ENCODE results near the gene STMN3.
"Not testable (repeated sequence)": the region's sequence is repeated elsewhere in the genome, so short reads cannot be mapped to it uniquely, and the experiment has no call there.

The STMN3 gene

DNA sequence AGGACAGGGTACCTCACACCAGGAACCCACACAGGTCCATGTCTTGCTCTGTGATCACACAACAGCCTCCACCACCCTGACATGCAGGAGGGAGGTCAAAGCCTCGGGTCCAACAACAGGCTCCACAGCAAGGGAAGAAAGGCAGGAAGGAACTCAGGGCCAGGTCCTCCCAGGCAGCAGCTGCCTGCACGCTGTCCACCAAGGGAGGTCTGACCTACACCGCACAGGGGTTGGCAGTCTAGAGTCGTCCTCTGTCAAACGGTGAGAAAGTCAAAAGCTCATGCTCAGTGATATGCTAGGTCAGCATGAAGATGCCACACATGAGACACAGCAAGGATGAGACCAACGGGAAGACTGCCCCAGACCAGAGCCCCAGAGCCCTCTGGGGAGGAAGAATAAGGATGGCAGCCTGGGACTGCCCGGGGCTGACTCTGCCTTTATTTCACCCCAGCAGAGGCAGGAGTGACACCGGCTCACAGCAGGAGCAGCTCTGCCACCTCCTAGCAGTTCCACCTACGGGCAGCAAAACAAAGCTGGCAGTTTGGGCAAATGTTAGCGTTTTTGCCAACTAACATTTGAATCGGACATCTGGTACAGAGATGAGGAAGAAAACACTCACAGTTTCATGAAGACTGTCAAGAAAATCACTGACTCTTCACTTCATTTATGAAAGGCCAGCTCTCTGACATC is 34.8 kb downstream of the STMN3 start:
- Histone ChIP-seq H3K4me3 (replicated peaks; ENCODE audit: low read depth, low read length) (no peak overlapping the region), H3K27me3 (replicated peaks; ENCODE audit: control insufficient read depth, insufficient read depth, low read length) (no peaks in the 10 kb centered on the region), H3K36me3 (ENCODE audit: control insufficient read depth, insufficient read depth, low read length) (peaks cover 10% of the 10 kb centered on the region)
- no peak for DNase-seq (ENCODE audit: extremely low read depth, insufficient read length)
- TF ChIP-seq, protein P1, sequence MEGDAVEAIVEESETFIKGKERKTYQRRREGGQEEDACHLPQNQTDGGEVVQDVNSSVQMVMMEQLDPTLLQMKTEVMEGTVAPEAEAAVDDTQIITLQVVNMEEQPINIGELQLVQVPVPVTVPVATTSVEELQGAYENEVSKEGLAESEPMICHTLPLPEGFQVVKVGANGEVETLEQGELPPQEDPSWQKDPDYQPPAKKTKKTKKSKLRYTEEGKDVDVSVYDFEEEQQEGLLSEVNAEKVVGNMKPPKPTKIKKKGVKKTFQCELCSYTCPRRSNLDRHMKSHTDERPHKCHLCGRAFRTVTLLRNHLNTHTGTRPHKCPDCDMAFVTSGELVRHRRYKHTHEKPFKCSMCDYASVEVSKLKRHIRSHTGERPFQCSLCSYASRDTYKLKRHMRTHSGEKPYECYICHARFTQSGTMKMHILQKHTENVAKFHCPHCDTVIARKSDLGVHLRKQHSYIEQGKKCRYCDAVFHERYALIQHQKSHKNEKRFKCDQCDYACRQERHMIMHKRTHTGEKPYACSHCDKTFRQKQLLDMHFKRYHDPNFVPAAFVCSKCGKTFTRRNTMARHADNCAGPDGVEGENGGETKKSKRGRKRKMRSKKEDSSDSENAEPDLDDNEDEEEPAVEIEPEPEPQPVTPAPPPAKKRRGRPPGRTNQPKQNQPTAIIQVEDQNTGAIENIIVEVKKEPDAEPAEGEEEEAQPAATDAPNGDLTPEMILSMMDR (IDR thresholded peaks at IDR 0.05; ENCODE audit: insufficient read depth, low read length, poor library complexity, severe bottlenecking): no peak

DNA sequence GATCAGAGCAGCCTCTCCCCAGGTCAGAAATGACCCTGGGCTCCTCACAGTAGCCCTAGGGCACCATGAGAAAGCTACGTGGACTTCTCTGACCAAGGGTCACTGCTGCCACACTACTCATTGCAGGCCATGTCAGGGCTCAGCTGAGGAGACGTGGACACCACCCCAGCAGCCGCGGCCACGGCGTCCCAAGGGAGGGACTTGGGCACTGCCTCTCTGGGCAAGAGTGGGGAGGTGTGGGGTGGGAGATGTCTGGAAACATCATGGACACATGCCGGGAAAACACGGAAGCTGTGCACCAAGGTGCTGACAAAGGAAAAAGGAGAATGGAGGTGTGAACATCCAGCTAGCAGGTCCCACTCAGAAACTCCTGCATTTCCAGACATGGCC is 35.4 kb downstream of the STMN3 start:
- no peak for DNase-seq (ENCODE audit: extremely low read depth, insufficient read length)
- H3K4me3 ChIP-seq (replicated peaks; ENCODE audit: low read depth, low read length): no peak overlapping the region
- peaks cover 10% of the 10 kb centered on the region for H3K36me3 ChIP-seq (ENCODE audit: control insufficient read depth, insufficient read depth, low read length)
- H3K27me3 ChIP-seq (replicated peaks; ENCODE audit: control insufficient read depth, insufficient read depth, low read length): no peaks in the 10 kb centered on the region
- TF ChIP-seq, protein P1 (IDR thresholded peaks at IDR 0.05; ENCODE audit: insufficient read depth, low read length, poor library complexity, severe bottlenecking): no peak

DNA sequence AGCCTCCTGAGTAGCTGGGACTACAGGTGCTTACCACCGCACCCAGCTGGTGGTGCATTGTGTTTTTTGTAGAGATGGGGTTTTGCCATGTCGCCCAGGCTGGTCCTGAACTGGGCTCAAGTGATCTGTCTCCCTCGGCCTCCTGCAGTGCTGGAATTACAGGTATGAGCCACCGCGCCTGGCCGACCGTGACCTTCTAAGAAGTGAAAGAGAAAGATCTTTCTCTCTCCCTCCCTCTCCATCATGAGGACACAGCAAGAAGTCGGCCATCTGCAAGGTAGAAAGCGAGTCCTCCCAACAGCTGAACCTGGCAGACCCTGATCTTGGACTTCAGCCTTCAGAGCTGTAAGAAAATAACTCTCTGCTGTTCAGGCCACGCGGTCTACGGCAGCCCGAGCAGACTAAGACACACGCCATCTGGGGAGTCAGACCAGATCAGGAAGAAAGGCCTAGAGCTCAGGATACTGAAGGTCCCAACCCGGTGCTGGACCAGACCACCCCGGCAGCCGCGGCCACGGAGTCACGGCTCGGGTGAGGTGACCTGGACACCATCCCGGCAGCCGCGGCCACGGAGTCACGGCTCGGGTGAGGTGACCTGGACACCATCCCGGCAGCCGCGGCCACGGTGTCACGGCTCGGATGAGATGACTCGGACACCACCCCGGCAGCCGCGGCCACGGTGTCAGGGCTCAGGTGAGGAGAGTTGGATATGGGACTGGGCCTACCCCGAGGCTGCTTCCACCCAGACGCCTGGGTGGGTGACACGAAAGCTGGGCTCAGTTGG is 35.9 kb downstream of the STMN3 start:
- TF ChIP-seq, protein P1 (IDR thresholded peaks at IDR 0.05; ENCODE audit: insufficient read depth, low read length, poor library complexity, severe bottlenecking): no peak
- DNase-seq (ENCODE audit: extremely low read depth, insufficient read length): no peak
- Histone ChIP-seq H3K27me3 (replicated peaks; ENCODE audit: control insufficient read depth, insufficient read depth, low read length) (no peaks in the 10 kb centered on the region), H3K36me3 (ENCODE audit: control insufficient read depth, insufficient read depth, low read length) (peaks cover 13% of the 10 kb centered on the region), H3K4me3 (replicated peaks; ENCODE audit: low read depth, low read length) (no peak overlapping the region)

DNA sequence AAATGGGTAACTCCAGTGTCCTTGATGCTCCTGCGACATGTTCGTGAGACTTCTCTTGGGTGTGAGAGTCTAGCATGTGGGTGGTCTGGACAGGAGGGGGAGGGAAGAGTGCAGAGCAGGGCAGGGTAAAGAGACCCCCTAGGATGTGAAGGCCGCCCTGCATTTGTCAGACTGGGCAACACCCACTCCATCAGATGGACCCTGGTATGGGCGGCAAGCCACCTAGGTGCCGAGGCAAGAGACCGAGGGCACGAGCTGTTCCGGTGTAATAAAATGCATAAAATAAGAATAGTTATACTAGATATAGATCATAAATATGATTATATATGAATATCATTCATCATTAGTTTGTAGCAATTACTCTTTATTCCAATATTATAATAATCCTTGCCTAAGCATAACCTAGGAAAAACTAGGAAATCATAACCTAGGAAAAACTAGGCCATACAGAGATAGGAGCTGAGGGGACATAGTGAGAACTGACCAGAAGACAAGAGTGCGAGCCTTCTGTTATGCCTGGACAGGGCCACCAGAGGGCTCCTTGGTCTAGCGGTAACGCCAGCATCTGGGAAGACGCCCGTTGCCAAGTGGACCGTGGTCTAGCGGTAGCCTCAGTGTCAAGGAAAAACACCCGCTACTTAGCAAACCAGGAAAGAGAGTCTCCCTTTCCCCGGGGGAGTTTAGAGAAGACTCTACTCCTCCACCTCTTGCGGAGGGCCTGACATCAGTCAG is 39.2 kb downstream of the STMN3 start:
- TF ChIP-seq, protein P1 (IDR thresholded peaks at IDR 0.05; ENCODE audit: insufficient read depth, low read length, poor library complexity, severe bottlenecking): peak; percentile 13
- not testable (repeated sequence) for H3K4me3 ChIP-seq (replicated peaks; ENCODE audit: low read depth, low read length); H3K27me3 ChIP-seq (replicated peaks; ENCODE audit: control insufficient read depth, insufficient read depth, low read length); DNase-seq (ENCODE audit: extremely low read depth, insufficient read length)
- H3K36me3 ChIP-seq (ENCODE audit: control insufficient read depth, insufficient read depth, low read length): peaks cover 10% of the 10 kb centered on the region

DNA sequence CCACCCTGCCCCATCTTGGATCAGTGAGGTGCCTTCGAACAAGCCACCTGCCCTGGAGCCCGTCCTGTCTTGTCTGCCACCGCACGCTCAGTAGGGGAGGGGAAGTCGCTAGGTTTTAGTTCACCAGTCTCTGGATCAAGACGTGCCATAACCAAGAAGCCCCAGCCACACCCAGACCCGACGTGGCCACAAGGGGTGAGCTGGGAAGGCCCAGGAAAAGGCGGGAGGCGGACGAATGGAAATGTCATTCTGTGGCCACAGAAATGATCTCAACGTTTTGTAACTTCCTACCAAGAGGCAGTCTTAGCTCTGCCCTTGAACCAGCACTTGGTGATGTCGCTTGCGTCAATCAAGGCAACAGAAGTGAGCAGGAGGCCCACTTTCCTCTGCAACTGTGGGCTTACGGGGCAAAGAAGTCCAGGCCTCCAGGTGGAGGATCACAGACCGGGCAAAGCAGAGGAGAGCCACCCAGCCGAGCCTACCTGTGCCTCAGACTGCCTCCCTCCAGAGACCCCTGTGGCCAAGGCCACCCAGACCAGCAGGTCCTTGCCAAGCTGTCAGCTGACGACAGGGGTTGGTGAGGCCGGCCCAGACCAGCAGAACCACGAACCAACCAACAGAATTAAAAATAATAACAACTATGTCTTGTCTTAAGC is 40.8 kb downstream of the STMN3 start:
- TF ChIP-seq, protein P1 (IDR thresholded peaks at IDR 0.05; ENCODE audit: insufficient read depth, low read length, poor library complexity, severe bottlenecking): no peak
- no peak for DNase-seq (ENCODE audit: extremely low read depth, insufficient read length)
- H3K36me3 ChIP-seq (ENCODE audit: control insufficient read depth, insufficient read depth, low read length): peaks cover 6% of the 10 kb centered on the region
- H3K27me3 ChIP-seq (replicated peaks; ENCODE audit: control insufficient read depth, insufficient read depth, low read length): no peaks in the 10 kb centered on the region
- no peak overlapping the region for H3K4me3 ChIP-seq (replicated peaks; ENCODE audit: low read depth, low read length)

Data from GM06990 (cell line).